T-helper 1 cell treated with Interleukin-12 subunit alpha and Interleukin-12 subunit beta and Interleukin-4 antibody, amounts not matched to agents 30 μg/mL and 1 μg/mL, for 36 hours (primary cell): ENCODE results near the gene TMPRSS4.
"Not testable (repeated sequence)": the region's sequence is repeated elsewhere in the genome, so short reads cannot be mapped to it uniquely, and the experiment has no call there.

Experiments used
- H3K27ac Mint-ChIP-seq: one replicate; pipeline ENCODE4 v1.8.0; 2021; ENCODE audit warnings: mild to moderate bottlenecking, mixed read lengths
- H3K27me3 Mint-ChIP-seq: one replicate; pipeline ENCODE4 v1.8.0; 2021; ENCODE audit warnings: low read depth, mixed read lengths
- H3K36me3 Mint-ChIP-seq: one replicate; pipeline ENCODE4 v1.8.0; 2021; ENCODE audit warnings: low read depth, mixed read lengths
- H3K4me1 Mint-ChIP-seq: one replicate; pipeline ENCODE4 v1.8.0; 2021; ENCODE audit warnings: low read depth, mixed read lengths
- H3K4me3 Mint-ChIP-seq: one replicate; pipeline ENCODE4 v1.8.0; 2021; ENCODE audit warnings: mild to moderate bottlenecking, moderate library complexity, mixed read lengths
- H3K9me3 Mint-ChIP-seq: one replicate; pipeline ENCODE4 v1.8.0; 2021; ENCODE audit warnings: mixed read lengths

Gene TMPRSS4

GRCh38 chr11:118062181-118062580 lies 14.7 kb upstream of the TMPRSS4 start:
- H3K4me1 Mint-ChIP-seq, H3K4me3 Mint-ChIP-seq, H3K27ac Mint-ChIP-seq, H3K36me3 Mint-ChIP-seq, H3K9me3 Mint-ChIP-seq: not testable (repeated sequence)
- peaks cover 19% of the 10 kb centered on the region for H3K27me3 Mint-ChIP-seq

GRCh38 chr11:118062631-118063030 lies 14.2 kb upstream of the TMPRSS4 start:
- H3K27me3 Mint-ChIP-seq: peaks cover 15% of the 10 kb centered on the region
- H3K9me3 Mint-ChIP-seq, H3K27ac Mint-ChIP-seq, H3K4me3 Mint-ChIP-seq, H3K36me3 Mint-ChIP-seq, H3K4me1 Mint-ChIP-seq: not testable (repeated sequence)

- Mint-ChIP-seq H3K27me3 (peaks cover 13% of the 10 kb centered on the region), H3K4me1 (peaks cover 5% of the 10 kb centered on the region), H3K36me3 (no peaks in the 10 kb centered on the region), H3K9me3 (no peaks in the 10 kb centered on the region), H3K27ac (no peak overlapping the region), H3K4me3 (no peak overlapping the region)
These were observed 11.9 kb upstream of the TMPRSS4 start for GRCh38 chr11:118064956-118065355.

DNA sequence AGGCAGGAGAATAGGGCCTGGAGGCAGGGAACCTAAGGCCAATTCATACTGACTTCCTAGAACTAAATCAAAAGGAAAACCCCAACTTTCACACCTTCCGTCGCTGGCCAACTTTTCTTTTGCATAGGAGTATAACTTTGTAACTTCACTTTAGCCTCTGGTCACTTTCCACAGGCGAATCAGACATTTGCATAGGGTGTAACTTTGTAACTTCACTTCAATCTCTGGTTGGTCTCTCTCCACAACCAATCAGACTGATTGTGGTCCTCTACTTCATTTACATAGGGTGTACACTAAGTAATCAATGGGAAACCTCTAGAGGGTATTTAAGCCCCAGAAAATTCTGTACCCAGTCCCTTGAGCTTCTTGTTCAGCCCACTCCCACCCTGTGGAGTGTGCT lies 11.5 kb upstream of the TMPRSS4 start:
- H3K27me3 Mint-ChIP-seq: peaks cover 13% of the 10 kb centered on the region
- H3K36me3 Mint-ChIP-seq: no peaks in the 10 kb centered on the region
- no peaks in the 10 kb centered on the region for H3K9me3 Mint-ChIP-seq
- H3K4me3 Mint-ChIP-seq: no peak overlapping the region
- no peak overlapping the region for H3K27ac Mint-ChIP-seq
- peaks cover 5% of the 10 kb centered on the region for H3K4me1 Mint-ChIP-seq

DNA sequence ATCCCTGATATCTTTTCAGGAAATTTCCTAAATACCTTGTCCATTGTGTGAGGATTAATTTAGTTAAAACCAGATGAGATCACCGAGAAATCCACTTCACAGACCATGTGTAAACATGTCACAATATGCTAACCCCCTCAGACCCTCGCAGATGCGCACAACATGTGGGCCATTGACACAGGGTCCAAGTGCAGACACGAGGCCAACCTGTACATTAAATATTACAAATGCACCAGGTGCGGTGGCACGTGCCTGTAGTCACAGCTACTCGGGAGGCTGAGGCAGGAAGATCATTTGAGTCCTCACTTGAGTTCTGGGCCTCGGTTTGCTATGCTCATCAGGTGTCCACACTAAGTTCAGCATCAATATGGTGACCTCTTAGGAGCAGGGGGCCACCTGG lies 9.9 kb upstream of the TMPRSS4 start:
- Mint-ChIP-seq H3K27me3 (peaks cover 20% of the 10 kb centered on the region), H3K4me1 (peaks cover 5% of the 10 kb centered on the region), H3K9me3 (no peaks in the 10 kb centered on the region), H3K4me3 (no peak overlapping the region), H3K36me3 (no peaks in the 10 kb centered on the region), H3K27ac (no peak overlapping the region)

- Mint-ChIP-seq H3K9me3 (no peaks in the 10 kb centered on the region), H3K4me3 (no peak overlapping the region), H3K36me3 (no peaks in the 10 kb centered on the region), H3K4me1 (peaks cover 5% of the 10 kb centered on the region), H3K27ac (no peak overlapping the region), H3K27me3 (peaks cover 22% of the 10 kb centered on the region)
These were observed 8.5 kb upstream of the TMPRSS4 start for GRCh38 chr11:118068206-118068944.

GRCh38 chr11:118068945-118069612 lies 7.8 kb upstream of the TMPRSS4 start:
- no peak overlapping the region for H3K4me3 Mint-ChIP-seq
- H3K27ac Mint-ChIP-seq: no peak overlapping the region
- H3K36me3 Mint-ChIP-seq: no peaks in the 10 kb centered on the region

GRCh38 chr11:118071416-118072030 lies 5.4 kb upstream of the TMPRSS4 start:
- Mint-ChIP-seq H3K9me3 (no peaks in the 10 kb centered on the region), H3K27me3 (peaks cover 15% of the 10 kb centered on the region), H3K4me3 (no peak overlapping the region), H3K4me1 (no peaks in the 10 kb centered on the region), H3K27ac (no peak overlapping the region), H3K36me3 (no peaks in the 10 kb centered on the region)

More at GRCh38 chr11:118068945-118069612, 7.8 kb upstream of the TMPRSS4 start:
- Mint-ChIP-seq H3K9me3 (no peaks in the 10 kb centered on the region), H3K4me1 (peaks cover 5% of the 10 kb centered on the region), H3K27me3 (peaks cover 20% of the 10 kb centered on the region)

- Mint-ChIP-seq H3K27me3 (peaks cover 21% of the 10 kb centered on the region), H3K36me3 (no peaks in the 10 kb centered on the region), H3K27ac (no peak overlapping the region), H3K4me1 (no peaks in the 10 kb centered on the region), H3K9me3 (no peaks in the 10 kb centered on the region), H3K4me3 (no peak overlapping the region)
These were observed 3.3 kb upstream of the TMPRSS4 start for GRCh38 chr11:118073554-118073953.

- H3K27ac Mint-ChIP-seq: no peak overlapping the region
- no peaks in the 10 kb centered on the region for H3K9me3 Mint-ChIP-seq
- no peak overlapping the region for H3K4me3 Mint-ChIP-seq
- no peaks in the 10 kb centered on the region for H3K4me1 Mint-ChIP-seq
- no peaks in the 10 kb centered on the region for H3K36me3 Mint-ChIP-seq
- H3K27me3 Mint-ChIP-seq: peaks cover 21% of the 10 kb centered on the region
These were observed 2.7 kb upstream of the TMPRSS4 start for GRCh38 chr11:118074091-118074685.

- Mint-ChIP-seq H3K36me3 (no peaks in the 10 kb centered on the region), H3K4me3 (no peak overlapping the region), H3K9me3 (no peaks in the 10 kb centered on the region), H3K27me3 (peaks cover 21% of the 10 kb centered on the region), H3K27ac (no peak overlapping the region), H3K4me1 (no peaks in the 10 kb centered on the region)
These were observed 2.1 kb upstream of the TMPRSS4 start for GRCh38 chr11:118074785-118075184.

DNA sequence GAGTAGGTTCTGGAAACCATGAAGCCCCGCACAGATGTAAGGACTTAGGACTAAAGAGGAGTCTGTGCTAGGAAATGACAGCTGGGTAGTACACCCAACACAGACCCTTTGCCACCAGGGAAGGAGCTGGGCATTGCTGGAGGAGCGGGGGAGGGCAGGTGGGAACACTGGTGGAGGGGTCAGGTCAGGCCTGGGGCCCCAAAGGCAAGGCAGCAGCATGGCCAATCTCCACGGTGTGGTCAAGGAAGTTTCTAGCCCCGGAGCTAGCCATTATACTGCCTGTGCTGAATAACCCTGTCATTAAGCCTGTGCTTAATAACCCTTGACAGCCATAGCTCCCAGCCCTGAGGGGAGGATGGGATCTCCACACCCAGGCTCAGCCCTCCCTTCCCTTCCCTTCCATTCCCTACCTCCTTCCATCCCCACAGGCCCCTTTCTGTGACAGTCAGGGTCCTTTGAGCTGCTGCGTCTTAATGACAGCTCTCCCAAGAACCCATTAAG lies 2.1 kb downstream of the TMPRSS4 start:
- H3K27ac Mint-ChIP-seq: no peak overlapping the region
- H3K27me3 Mint-ChIP-seq: peaks cover 10% of the 10 kb centered on the region
- H3K4me1 Mint-ChIP-seq: no peaks in the 10 kb centered on the region
- no peaks in the 10 kb centered on the region for H3K9me3 Mint-ChIP-seq
- no peak overlapping the region for H3K4me3 Mint-ChIP-seq
- no peaks in the 10 kb centered on the region for H3K36me3 Mint-ChIP-seq

DNA sequence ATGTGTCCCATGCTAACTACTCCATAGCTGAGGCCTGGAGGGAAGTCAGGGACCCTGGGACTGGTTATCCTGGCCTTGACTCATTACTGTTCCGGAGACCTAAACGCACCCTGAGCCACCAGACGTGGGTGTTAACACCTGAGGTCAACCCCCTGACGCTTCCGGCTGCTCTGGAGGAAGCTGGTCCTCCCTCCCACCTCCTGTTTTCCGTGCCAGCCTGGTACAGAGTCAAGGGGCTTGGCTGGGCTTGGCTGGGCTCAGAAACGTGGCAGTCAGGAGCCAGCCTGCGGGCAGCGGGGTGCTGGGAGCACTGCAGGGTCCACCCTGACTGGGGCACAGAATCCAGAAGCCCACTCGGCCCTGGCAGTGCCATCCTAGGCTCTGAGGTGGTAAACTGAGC lies 2.6 kb downstream of the TMPRSS4 start:
- Mint-ChIP-seq H3K36me3 (no peaks in the 10 kb centered on the region), H3K27ac (no peak overlapping the region), H3K9me3 (no peaks in the 10 kb centered on the region), H3K4me3 (no peak overlapping the region), H3K4me1 (no peaks in the 10 kb centered on the region), H3K27me3 (peaks cover 10% of the 10 kb centered on the region)

- no peak overlapping the region for H3K27ac Mint-ChIP-seq
- peaks cover 10% of the 10 kb centered on the region for H3K27me3 Mint-ChIP-seq
- no peaks in the 10 kb centered on the region for H3K4me1 Mint-ChIP-seq
- H3K9me3 Mint-ChIP-seq: no peaks in the 10 kb centered on the region
- H3K4me3 Mint-ChIP-seq: no peak overlapping the region
- H3K36me3 Mint-ChIP-seq: no peaks in the 10 kb centered on the region
These were observed 3.4 kb downstream of the TMPRSS4 start for GRCh38 chr11:118080296-118080695.
